GM10266 (cell line): ENCODE data around the gene TMEM200C.

Source experiments
- DNase-seq: peaks from one replicate; pipeline ENCODE4 v3.0.0; 2012; ENCODE audit errors: extremely low spot score
- CTCF ChIP-seq: IDR thresholded peaks from 2 replicates; pipeline ENCODE4 v1.5.1; 2012; ENCODE audit warnings: mild to moderate bottlenecking, low read depth; ENCODE audit not compliant: control insufficient read depth, insufficient read depth; ENCODE audit errors: missing control alignments

Gene TMEM200C

GRCh38 chr18:5895299-5895875 lies at the start of gene TMEM200C:
TSS of gene TMEM200C (minus strand) at chr18:5895522. CDS start at chr18:5892063, 3,459 bp downstream.
- no peak for TF ChIP-seq CTCF
- peak; percentile 84 for DNase-seq

GRCh38 chr18:5944448-5944847 lies 49.1 kb upstream of the TMEM200C start:
- no peak for TF ChIP-seq CTCF
- DNase-seq = no peak

GRCh38 chr18:5943514-5943913 lies 48.2 kb upstream of the TMEM200C start:
- no peak for DNase-seq
- no peak for TF ChIP-seq CTCF

GRCh38 chr18:5942591-5942990 lies 47.3 kb upstream of the TMEM200C start:
- TF ChIP-seq CTCF = no peak
- DNase-seq = no peak

- no peak for TF ChIP-seq CTCF
- no peak for DNase-seq
Measured at GRCh38 chr18:5941890-5942289, 46.6 kb upstream of the TMEM200C start.

GRCh38 chr18:5939801-5940667 lies 44.7 kb upstream of the TMEM200C start:
- no peak for TF ChIP-seq CTCF
- no peak for DNase-seq

GRCh38 chr18:5937795-5938194 lies 42.5 kb upstream of the TMEM200C start:
- TF ChIP-seq CTCF = no peak
- no peak for DNase-seq
